SKM-1 (cell line): Measurements from ENCODE around the gene KDM4C.
"Not testable (repeated sequence)": the region's sequence is repeated elsewhere in the genome, so short reads cannot be mapped to it uniquely, and the experiment has no call there.

Experiments
- DNase-seq: peaks from one replicate; lab custom pipeline; 2025; ENCODE audit not compliant: unreplicated experiment; lab: John Stamatoyannopoulos, UW

Gene KDM4C

DNA sequence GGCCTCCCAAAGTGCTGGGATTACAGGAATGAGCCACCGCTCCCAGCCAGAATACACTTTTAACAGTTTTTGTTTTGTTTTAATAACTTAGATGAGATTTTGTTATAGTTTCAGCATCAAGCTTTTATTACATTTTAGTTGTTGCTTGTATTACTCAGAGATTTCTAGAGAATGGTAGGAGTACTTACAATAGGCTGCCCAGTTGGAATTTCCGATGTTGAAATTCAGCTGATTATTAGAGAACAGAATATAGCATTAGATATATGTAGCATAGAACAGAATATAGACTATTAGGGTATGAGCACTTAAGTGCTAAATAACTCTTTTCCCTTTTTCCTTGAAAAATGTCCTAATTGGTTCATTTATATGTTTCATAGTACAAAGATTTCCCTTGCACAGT is 6.2 kb downstream of the KDM4C start:
- no peak for DNase-seq

DNA sequence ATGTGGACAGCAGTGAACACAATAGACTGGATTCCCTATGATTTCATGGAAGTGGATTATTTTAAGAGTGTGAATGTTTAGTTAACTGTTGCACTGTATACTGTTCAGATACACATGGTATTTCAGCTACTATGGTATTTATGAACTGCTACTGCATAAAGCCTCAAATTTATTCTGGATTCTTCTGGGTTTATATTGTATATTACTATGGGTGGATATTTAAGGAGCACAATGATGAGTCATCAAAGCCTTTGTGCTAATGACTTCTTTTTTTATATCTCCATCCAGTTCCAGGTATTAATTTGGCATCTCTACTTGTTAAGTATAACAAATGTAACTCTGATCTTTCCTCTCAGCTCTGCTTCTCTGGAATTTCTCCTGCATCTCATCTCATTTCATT is 6.8 kb downstream of the KDM4C start:
- no peak for DNase-seq

DNA sequence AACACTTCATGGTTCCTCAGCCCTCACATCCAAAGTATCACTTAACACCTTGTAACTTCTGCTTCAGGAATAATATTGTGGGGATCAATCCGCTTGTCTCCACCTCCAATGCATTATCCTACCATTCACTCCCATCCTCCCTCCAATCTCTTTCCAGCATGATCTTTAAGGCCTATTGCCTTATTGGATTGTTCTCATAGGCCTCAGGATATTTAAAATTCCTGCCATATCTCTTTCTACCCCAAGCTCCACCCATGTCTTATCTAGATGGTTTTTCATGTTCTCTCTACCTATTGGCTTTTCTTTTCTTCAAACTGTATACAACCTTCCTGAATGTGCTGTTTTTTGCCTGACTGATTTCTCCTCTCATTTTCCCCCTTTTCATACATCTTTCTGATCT is 7.2 kb downstream of the KDM4C start:
- DNase-seq, result no peak

DNA sequence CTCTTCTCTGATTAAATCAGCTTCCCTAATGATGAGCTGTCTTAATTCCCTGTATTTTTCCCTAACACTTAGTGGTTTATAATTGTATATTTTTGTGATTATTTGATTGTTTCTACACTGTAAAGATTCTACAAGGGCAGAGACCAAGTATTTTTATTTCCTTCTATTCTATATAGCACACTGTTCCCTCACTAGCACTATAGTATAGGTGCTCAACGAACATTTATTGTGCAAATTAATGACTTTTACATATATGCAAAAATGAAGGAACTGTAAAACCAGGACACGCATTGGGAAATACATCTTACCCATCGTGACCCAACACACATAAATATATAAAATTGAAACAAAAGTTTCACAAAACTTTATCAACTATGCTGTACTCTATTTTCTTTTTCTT is 7.6 kb downstream of the KDM4C start:
- DNase-seq, result no peak

DNA sequence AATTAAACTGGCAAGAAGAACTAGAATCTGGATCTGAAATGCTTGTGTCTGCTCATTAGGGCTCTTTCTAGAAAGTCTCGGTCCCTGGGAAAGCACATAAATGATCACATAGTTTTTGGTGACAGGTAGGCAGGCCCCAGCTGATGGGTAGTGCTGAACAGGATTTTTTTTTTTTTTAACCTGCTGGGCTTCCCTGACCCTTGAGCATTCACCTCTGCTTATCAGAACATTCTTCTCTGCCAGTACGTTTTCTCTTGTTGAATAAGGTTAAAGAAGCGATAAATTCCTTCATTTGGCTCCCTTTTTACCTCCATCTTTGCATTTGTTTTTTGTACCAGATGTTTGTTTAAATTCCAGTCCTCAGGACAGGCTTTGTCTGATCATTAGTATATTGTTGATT is 8.8 kb downstream of the KDM4C start:
- no peak for DNase-seq

DNA sequence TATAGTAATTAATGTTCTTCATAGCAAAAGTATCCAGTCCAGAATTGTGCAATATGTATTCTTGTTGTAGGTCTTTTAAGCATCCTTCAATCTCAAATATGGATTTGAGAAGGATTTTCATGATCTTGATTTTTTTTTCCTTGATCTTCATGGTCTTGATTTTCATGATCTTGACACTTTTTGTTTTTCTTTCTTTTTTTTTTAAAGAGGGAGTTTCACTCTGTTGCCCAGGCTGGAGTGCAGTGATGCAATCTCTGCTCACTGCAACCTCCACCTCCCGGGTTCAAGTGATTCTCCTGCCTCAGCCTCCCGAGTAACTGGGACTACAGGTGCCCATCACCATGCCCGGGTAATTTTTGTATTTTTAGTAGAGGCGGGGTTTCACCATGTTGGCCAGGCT is 10.8 kb downstream of the KDM4C start:
- not testable (repeated sequence) for DNase-seq

DNA sequence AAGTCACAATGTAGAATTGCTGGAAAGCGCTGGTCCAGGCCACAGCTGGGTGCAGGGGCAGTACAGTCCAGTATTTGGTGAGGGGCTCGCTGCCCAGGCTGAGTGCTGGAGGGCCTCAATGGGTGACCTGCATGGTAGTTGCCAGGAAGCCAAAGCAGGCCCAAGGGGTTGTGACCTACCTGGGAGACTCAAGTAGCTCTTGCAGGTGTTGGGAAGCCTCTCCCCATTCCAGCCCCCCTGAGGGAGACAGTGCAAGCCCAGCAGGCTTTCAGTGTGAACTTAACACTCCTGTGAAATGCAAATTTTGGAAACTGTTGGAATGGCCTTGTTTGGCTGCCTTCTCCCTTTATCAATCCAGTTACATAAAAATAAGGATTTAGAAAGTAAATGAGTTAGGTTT is 13.9 kb downstream of the KDM4C start:
- no peak for DNase-seq

DNA sequence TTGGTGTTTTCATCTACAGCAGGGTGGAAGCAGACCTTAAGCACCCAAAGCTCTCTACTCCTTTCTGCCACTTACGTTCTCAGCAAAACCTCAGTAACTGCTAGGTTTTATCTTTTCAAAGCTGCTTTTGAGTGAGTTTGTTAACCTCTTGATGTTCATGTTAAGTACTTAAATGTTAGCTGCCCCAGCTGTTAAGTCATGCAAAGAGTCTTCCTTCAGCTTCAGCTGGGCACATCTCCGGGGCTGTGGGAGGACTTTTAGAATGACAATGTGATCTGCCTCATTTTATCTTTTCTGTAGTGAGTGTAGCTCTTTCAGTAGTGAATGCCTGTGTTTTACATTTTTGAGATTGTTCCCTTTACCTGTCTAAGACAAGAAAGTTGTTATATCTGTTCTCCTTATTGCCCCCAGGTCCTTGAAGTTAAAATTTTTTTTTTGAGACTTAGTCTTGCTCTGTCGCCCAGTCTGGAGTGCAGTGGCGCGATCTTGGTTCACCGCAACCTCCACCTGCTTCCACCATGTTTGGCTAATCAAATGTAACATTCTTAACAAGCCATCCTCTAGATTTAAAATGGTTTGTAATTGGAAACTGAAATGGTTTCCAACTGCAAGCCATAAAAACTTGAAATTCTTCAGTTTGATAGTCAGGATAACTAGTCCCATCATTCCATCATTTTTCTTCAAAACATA is 19.6 kb downstream of the KDM4C start:
- no peak for DNase-seq

DNA sequence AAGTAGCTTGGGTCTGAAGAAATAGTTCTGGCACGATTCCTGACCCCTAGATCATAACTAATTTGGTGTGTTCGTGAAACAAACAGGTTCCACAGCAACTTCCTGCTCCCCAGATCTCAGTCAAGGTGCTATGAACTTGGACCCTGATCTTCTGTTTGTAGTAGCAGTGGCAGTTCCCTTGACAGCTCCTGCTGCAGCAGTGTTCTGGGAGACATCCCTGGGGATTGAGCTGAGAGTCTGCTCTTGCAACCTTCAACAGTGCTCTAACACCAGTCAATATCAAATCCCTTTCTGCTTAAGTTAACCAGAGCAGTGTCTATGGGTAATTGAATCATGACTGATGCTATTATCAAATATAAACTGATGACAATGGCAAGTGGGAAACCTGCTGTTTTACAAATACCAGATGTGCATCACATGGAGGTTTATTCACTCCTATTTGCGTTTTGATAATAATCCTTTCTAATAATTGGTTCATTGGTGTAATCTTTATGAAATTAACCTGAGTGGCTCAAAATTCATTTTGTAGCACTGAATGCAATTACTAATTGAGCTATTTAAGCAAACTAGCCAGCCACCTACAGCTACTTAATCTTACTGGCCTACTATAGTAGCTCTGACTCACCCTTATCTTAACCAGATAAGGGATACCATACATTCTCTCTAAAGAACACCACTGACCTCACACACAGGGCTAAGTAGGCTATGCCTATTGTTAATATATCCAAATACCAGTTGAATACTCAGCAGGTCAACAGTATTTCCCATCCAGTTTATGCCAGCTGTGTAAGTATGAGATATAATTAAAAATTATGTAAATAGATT is 21.9 kb downstream of the KDM4C start:
- no peak for DNase-seq

DNA sequence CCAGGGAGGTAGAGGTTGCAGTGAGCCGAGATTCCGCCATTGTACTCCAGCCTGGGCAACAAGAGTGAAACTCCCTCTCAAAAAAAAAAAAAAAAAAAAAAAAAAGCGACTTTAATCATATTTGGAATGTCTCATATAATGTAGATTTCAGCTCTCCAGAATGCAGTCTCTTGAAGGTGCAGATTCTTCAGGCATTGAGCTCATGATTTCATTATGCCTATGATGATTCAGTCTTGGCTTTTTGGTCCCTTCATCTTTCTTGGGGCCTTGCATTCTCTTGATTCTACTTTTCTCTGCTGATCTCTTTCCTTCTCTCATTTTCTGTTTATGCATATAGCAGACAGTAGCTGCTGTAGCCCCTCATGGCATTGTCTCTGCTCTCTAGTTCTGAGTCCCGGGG is 22.9 kb downstream of the KDM4C start:
- no peak for DNase-seq

DNA sequence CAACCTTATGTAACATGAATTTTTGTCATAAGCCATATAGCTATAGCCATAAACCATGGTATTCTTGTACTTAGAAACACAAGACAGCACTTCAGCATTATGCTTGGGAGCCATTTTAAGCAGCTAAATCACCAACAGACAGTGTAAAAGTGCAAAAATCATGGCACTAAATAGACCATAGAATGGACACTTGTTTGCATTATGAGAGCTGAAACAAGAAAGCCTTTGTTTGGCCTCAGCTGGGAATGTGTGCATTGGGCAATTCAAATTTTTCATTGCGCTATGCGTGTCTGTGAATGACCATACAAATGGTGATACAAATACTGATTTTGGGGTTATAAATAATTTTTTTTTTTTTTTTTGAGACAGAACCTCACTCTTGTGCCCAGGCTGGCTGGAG is 23.7 kb downstream of the KDM4C start:
- no peak for DNase-seq

DNA sequence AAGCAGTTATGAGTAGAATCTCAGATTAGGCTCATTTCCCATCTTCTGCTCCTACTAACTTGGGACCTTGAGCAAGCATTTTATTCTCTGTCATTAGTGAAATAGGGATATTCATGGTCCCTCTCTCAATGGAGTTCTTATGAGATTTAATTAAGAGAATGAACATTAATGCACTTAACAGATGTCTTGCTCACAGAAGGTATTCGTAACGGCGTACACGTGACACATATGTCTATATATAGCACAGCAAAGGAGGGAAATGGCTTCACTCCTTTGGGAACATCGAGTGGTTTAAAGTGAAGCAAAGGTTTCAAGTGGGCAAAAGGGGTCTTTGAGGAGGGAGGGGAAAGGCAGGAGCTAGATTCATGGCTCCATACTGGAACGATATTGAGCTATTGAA is 24.6 kb downstream of the KDM4C start:
- no peak for DNase-seq

DNA sequence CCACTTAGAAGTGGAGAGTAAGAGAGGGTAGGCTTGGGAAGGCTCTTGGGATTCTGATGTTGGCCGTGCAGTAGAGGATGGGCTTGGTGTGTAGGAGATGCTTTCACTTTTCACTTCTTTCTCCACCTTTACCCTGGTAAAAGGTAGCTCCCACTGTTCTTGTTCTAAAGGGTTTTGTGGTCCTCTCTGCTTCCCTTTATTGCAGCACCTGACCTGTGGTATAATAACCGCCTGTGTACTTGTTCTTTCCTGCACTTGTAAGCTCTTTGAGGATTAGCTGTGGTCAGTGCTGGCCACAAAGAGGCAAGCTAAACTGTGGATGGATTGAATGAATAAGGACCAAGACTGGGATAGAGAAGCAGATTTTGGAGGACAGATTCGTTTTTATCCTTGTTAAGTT is 25.2 kb downstream of the KDM4C start:
- no peak for DNase-seq

DNA sequence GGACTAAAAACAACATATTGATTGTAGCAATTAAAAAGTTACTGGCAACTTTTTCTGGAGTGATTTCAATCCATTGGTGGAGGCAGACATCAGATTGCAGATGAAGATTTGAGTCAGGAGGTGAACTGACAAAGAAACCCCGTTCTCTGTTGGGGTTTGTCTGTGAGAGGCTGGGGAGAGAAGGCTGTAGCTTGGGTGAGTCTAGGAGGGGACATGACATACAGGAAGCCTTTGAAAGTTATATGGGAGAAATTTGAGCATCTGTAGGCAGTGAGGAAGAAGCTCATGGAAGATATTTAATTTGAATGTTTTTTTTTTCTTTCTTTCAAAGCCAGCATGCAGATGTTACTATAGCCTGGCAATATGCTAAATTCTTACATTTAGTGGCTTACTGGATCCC is 26.0 kb downstream of the KDM4C start:
- DNase-seq, result no peak

DNA sequence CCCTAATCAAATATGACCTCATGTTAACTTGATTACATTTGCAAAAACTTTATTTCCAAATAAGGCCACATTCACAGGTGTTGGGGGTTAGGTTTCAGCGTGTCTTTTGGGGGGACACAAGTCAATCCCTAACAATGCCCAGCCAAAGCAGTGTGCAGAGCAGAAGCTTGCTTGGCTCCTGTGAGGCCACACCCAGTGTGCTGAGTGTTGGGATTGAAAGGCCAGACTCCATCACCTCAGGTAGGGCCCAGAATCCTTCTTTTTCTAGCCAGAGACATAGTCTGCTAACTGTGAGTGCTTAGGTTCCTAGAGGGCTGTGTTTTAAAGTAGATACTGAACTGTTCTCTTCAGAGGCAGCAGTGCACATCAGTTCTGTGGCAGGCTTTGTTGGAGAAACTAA is 27.9 kb downstream of the KDM4C start:
- no peak for DNase-seq

DNA sequence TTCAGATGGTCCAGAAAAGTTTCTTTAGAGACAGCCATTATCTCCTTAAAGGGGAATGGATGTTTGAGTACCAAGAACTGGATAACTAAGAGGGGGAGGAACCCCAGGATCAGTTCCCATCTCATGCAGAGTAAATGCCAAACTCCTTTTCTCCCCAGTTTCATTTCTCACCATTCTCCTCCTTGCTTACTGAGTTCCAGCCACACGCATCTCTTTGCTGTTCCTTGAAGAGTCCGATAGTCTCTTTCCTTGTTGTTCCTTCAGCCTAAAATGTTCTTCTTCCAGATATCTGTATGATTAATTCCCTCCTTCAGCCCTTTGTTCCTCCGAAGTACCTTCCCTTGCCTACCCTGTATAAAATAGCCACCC is 30.0 kb downstream of the KDM4C start:
- no peak for DNase-seq

DNA sequence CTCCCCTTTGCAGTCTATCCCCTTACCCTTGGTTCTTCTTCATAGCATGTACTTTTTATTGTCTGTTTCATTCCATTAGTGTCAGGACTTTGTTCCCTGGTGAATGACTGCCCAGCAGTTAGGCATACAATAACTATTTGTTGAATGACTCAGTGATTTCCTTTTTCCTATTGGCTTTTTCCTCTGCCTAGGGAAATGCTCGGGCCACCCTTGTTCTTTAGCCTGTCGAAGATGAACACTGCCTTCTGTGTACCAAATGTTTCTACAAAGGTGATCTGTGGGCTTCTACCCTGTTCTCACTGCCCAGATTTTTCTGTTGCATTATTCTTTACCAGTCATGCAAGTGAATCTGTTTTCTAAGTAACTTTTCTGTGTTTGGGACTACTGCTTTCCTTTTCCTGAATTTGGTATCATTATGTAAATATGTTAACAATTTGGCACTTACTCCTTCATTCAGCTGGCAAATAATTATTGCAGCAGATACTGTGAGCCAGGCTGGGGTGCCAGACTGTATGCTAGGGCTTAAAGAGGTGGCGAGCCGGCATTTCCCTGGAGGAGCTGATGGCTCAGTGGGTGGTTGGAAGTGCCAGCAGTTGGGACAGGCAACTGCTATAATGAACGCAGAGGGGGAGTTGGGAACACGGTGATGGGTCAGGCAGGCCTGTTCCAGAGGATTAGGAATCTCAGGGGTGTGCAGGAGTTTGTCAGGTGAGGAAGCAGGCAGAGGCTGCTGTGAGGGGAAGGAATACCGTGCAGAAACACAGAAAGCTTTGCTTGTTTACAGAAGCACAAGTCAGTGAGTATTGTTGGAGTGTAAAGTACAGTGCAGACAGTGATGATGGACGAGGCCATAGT is 30.6 kb downstream of the KDM4C start:
- DNase-seq, result no peak

DNA sequence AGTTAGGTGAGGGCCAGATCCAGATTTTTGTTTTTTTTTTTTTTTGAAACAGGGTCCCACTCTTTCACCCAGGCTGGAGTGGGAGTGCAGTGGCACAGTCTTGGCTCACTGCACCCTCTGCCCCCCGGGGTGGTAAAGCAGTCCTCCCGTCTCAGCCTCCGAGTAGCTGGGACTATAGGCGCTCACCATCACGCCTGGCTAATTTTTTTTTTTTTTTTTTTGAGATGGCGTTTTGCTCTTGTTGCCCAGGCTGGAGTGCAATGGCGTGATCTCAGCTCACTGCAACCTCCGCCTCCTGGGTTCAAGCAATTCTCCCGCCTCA is 31.2 kb downstream of the KDM4C start:
- DNase-seq, result not testable (repeated sequence)

DNA sequence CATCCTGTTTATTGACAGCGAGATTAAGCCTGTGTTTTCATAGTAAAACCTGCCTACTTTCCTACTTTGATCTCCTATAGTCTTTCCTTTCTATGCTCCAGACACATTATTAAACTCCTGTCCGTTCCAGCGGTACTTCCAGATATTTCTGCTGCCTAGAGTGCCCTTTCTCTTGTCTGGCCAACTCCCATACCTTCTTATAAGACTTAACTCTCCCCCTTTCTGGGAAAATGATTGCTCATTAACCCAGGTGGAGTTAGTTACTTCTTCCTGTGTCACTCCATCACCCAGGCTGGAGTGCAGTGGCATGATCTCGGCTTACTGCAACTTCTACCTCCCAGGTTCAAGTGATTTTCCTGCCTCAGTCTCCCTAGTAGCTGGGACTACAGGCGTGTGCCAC is 33.1 kb downstream of the KDM4C start:
- DNase-seq, result no peak

DNA sequence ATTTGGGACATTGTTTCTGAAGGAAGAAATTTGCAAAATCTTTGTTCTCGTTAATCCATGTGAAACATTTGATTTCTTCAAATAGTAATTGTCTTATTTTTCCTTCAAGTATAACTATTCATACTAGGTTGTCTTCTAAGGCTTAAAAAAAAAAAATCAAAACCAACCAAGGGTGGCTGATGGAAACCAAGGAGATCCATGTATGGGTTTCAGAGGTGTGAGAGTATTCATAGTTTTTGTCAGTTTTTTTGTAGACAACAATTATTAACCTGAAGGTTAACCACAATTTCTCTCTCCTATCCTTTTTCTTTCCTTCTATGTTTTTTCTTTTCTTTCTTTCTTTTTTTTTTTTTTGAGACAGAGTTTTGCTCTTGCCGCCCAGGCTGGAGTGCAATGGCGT is 35.4 kb downstream of the KDM4C start:
- DNase-seq, result no peak

DNA sequence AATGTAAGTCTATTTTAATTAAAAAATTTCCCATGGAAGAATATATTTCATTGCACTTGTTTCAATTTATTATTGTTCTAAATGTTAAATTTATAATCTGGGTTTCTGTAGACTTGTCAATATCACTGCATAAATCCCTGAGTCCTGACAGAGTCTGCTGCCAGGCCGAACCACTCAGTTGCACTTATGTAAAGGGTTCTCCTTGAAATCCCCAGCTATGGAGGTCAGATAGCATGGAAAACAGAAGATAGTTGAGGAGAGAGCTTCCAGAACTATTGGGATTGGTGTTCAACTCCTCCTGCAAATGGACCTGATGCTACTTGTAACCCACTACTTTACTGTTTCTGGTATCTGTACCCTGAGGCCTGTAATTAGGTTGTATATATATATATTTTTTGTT is 37.2 kb downstream of the KDM4C start:
- DNase-seq, result no peak

DNA sequence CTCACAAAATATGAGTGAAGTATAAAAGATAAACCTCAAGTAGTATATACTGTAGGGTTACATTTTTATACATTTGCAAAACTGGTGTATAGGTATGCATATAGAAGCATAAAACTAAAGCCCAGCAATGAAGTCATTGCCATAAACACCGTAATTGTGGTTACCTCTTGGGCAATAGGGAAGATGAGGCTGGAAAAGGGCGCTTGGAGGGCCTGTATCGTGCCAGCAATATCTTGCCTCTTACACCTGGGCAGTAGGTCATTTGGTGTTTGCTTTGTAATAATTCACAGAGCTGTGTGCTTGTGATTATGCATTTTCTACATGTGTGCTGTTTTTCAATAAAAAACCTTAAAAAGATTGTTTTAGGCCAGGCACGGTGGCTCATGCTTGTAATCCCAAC is 45.2 kb downstream of the KDM4C start:
- no peak for DNase-seq
